ENCODE data around the gene CAMK1D. TPM values are rescaled to one million over a fixed set of nuclear protein-coding genes. Genes with fewer than 3 reads are reported as not detected.

CAMK1D gene
- total RNA-seq, 1 donor from 2014 or later = 14.0 TPM

DNA sequence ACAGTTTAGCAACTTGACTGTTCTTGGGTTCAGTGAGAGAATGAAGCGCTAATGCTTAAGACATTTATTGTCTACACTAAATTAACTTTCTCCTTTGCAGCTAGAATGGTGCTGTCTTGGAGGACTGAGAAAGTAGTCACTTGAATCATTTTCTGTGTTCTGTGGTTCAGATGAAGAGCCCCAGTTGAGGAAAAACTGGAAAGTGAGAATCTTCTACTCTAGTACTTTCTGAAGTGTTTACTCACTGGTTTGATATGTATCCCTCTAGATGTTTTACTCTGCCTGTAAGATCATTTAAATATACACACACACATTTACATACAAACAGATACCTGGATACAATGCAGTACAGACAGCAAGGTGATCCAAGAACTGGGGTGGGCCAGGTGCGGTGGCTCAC, 308.1 kb downstream of the CAMK1D start:
- no peak for DNase-seq

DNA sequence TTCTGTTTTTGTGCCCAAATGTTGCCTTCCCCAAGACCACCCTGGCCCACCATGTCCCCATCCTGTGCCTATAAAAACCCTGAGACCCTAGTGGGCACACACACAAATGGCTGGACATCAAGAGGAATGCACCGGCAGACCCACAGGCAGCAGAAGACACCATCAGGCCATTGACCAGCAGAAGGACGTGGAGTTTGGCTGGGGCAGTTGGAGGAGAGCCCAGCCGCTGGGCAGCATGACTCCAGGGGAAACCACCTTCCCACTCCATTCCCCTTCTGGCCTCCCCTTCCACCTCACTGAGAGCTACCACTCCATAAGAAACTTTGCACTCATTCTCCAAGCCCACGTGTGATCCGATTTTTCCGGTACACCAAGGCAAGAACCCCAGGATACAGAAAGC, 309.2 kb downstream of the CAMK1D start:
- no peak for DNase-seq

DNA sequence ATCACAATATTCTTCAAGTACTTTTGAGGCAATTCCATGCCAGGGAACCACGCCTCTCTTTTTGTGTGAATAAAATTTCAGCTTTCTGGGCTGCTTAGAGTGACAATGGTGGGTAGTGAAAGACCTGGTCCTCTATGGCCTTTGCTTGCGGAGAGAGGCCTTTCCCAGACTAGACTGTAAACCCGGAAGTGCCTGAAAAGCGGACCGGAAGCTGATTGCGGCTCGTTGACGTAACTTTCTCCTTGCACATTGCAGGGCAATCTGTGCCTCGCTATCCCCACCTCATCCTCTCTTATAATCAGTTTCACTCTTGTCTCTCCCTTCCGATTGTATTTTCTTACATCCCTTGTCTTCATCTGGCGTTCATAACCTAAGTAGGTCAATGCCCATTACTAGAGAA, 310.4 kb downstream of the CAMK1D start:
- DNase-seq = no peak

DNA sequence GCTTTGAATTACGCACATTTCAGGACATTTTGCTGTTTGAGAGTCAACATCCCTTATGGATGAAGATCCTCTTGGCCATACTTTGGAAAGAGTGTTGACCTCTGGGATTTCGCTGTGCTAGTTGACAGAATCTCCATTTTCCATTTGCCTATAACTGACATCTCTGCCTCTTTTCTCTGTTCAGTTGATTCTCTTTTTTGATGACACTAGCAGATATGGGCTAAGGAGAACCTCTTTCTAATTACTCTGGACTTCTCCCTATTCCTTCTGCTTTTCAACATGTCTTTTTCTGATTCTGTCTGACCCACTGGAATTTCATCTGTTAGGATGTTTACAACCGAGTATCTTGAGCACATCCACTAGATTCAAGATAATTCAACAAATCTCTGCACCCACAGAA, 311.5 kb downstream of the CAMK1D start:
- no peak for DNase-seq

DNA sequence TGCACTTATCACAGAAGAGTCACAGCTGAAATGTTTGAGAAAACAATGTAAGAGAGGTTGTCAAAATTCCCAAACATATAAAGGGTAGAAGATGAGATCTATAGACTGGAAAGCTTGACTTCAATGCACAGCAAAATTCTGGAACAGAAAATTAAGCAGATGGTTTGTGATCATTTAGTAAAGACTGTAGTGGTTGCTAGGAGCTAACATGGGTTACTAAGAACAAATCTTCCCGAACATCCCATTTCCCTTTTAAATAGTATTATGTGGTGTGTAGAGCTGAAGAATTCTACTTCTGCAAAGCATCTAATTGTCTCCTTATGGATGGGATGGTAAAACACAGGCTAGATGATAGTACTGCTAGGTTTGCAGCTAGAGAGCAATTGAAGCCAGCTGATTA, 312.3 kb downstream of the CAMK1D start:
- DNase-seq = peak; percentile 60

DNA sequence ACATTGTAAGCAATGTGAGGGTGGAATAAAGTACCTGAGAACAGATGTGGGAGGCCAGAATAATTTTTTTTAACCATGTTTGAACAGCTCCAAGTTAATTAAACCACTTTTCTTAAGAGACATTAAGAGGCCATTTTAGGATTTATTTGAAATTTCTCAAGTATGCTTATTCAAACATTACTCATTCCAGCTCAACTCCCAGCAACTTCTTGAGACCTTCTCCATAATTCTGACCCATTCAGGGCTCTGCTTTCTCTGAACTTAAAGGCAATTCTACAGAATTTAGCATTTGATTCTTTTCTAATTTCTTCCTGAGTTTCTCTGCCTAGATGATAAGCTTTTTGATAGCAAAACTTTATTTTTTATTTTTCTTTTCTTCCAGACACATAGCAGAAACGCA, 314.5 kb downstream of the CAMK1D start:
- DNase-seq = no peak

DNA sequence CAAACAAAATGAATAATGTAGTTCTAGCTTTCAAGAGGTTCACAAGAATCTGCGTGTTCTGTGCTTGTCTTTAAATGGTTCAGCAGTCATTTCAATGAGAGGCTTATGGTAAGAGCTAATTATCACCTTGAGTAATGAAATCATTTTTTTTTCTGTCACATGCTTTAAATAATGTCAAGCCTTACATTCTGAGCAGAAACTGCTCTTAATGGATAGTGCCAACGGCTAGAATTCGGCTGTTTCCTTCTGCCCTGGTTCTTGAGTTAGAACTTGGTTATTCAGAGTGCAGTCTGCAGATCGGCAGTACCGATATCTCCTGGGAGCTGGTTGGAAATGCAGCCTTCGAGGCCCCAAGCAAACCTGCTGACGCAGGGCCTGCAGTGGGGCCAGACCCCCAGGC, 316.2 kb downstream of the CAMK1D start:
- no peak for DNase-seq

DNA sequence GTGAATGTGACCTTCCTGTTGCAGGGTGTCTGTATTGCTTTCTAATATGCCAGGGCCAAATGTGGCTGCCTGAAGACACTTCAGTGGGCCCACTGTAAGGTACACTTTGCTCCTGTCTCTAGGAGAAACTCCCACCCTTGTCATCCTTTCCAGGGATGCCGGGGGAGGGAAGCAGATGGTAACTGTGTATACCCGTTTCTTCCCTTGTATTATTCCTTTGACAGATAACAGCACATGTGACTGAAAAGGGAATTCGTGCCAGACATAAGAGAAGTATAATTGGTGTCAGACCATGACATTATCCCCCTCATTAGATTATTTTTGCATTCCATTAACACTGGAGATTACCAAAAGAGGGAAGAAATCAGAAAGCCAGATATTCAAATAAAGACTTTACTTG, 317.7 kb downstream of the CAMK1D start:
- DNase-seq = no peak

DNA sequence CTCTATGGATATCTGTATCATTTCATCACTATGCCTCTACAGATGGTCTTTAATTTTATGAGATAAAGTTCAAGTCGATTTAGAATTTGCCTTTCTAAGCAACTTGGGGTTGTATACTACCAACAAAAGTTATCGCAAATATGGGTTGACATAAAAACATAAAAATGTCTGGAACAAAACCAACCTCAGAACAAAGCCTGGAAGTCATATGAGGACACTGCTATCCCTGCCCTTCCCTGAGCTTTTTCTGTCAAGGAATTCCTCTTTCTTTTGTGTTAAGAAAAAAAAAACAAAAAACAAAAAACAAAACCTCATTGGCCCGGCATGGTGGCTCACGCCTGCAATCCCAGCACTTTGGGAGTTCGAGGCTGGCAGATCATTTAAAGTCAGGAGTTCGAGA, 319.3 kb downstream of the CAMK1D start:
- DNase-seq = no peak

DNA sequence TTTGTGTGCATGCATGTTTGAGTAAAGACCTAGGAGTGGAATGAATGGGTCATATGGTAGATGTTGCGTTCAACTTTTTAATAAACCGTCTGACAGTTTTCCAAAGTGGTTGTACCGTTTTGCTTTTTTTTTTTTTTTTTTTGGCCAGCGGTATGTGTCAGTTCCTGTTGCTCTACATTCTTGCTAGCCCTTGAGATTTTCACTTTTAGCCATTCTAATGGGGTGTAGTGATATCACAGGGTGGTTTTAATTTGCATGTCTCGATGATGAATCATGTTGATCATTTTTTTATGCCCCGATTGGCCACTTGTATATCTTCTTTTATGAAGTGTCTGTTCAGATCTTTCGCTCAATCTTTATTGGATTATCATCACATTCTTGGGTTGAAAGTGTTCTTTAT, 320.7 kb downstream of the CAMK1D start:
- DNase-seq = no peak

DNA sequence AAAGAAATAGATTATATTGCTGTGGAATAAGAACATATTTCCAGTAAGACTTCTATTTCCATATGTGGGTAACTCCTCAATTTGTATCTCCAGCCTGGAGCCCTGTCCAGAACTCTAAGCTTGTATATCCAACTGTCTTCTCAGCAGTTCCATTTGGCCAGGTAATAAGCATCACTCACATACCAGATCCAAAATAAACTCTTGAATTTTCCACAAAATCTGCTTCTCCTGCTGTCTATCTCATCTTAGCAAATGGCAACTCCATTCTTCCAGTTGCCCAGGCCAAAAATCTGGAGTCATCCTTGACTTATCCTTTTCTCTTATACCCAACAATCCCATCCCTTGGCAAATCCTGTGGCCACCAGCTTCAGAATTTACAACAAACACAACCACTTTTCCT, 325.8 kb downstream of the CAMK1D start:
- no peak for DNase-seq

DNA sequence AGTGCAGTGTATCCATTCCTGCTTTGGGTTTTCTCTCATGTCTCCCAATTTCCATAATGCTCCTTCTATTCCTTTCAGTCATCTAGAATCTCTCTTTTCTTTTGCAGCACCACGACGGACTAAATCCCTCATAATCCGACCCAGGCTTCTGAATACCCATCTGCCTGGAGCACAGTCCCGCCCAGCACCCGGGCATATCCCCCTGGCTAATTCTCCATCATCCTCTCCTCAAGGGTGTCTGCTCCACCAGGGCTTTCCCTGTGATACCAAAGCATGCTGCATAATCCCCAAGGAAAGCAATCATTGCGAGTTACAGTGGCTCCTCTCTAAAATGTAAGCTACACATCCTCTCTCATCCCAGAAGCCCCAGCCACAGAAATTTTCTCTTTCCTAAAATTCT, 330.3 kb downstream of the CAMK1D start:
- DNase-seq = no peak

DNA sequence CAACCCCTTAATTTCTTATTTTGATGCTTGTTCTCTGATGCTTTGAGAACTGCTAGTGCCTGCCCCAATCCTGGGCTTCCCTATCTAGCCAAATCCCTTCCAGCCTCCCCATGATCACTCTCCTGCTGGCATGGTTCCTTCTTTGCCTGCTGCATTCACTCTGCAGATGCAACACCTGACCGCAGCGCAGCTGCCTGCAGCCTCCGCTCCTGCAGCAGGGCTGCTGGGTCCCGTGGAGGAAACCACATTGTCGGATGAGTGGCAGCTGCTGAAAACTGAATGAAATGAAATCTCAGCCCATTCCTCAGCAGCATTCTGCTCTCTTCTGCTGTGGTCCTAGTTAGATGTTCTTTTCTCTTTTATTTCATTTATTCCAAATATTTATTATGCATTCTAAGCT, 331.9 kb downstream of the CAMK1D start:
- no peak for DNase-seq

DNA sequence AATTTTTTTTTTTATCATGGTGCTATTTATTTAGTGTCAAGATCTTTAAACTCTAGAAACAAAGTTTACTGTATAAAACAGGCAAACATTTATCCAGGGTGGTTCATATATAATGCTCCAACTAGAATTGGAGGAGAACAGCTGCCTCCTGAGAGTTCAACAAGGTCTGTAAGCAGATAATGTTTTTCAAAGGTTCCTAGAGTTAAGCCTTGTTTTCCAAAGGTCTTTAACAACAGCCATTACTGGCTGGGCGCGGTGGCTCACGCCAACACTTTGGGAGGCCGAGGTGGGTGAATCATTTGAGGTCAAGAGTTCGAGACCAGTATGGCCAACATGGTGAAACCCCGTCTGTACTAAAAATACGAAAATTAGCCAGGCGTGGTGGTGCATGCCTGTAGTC, 335.4 kb downstream of the CAMK1D start:
- no peak for DNase-seq

DNA sequence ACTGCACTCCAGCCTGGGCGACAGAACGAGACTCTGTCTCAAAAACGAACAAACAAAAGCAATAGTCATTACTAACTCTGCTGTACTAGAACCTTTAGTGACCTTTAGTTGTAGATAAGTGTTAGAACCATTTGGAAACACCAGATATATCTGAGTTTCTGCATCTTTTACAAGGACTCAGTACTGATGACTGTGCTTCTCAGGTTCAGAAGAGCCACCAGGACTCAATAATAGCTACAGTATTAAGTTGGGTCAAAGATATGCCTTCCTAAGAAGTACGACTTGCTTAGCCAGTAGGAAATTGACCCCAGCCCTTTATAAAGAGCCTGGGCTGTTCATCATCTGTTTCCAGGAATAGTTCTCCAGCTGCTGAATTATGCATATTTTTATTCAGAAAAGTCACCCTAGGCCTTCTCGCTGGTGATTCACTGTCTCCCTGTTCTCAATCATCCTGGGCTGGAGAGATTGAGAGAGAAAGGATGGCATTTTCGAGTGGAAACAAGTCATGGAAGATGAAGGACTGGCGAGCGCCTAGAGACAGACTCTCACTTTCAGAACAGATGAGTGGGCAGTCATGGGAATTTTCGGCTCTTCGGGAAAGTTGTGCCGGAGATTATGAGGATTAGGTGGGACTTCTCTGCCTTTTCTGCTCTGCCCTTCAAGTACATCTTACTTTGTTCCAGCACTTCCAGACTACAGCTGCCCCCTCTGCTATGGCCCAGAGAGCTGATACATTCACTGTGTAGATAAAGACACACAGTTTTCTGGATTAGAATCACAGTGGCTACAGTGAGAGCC, 336.1 kb downstream of the CAMK1D start:
- DNase-seq = no peak

DNA sequence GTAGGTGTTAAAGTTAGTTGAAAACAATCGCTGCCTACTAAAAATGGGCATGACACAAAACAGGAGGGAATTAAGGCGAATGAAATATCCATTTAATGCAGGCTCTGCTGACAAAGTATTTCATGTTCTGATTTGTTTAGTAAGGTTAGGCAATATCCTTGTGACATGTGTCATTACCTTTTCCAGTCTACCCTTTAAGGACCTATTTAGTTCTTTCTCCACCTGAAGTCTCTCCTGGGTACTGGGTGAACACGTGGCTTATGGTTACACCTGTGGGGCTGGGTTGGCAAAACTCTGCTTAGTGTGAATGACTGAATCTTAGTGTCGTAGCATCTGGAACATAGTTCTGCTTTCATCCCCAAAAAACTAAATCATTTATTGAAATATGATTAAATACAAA, 338.6 kb downstream of the CAMK1D start:
- DNase-seq = no peak

DNA sequence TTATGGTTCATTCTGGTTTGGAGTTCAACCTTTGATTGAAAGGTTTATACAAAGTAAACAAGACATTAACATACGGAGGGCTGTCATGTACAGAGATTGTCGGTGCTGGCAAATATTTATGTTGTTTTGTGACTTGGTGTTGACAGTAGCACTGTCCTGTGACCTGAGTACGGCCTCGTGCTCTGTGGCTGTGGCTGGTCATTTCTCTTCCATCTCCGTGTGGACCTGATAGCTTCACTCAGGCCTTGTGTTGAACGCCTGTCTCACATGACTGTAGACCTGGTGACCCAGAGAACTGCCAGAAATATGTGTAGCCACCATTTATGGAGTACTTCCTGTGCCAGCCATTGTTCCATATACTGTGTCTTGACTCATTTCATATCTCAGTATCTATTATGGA, 340.5 kb downstream of the CAMK1D start:
- no peak for DNase-seq

DNA sequence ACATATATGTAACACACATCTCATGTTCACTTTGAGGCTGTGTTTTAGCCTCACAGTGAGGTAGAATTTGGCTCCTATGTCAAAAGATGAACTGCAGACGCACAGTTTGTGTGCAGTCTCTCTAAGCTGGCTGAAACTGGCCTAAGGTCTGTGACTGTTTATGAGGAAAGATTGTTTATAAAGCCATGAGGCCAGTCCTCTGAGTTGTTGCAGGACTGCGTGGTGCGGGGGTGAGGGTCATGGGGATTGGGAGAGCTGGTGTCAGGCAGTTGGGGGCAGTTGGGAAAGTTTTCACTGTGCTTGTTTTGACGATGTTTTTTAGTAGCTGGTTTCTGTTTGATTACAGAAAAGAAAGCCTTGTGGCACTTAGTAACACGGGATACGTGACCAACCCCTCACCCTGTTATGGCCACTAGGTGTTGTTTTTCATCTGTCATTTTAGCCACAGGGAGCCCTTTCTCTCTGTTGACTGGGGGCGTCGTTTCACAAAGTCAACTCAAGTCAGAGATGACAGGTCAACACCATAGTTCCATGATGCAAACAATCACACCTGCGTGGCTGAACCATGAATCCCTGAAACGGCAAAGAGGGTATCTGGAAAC, 341.3 kb downstream of the CAMK1D start:
- DNase-seq = no peak

DNA sequence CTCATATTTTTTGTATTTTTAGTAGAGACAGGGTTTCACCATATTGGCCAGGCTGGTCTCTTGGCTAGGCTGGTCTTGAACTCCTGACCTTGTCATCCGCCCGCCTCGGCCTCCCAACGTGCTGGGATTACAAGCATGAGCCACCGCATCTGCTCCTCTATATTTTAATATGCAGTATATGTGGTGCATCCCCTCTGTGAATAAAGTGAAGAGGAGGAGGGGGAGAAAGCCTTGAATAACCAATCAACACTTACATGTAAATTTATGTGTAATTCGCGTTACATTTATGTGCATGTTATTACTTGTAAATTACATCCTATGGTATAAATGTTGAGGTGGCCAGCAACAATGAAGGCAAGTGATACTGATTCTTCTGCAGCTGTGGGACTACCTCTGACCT, 342.2 kb downstream of the CAMK1D start:
- DNase-seq = no peak

DNA sequence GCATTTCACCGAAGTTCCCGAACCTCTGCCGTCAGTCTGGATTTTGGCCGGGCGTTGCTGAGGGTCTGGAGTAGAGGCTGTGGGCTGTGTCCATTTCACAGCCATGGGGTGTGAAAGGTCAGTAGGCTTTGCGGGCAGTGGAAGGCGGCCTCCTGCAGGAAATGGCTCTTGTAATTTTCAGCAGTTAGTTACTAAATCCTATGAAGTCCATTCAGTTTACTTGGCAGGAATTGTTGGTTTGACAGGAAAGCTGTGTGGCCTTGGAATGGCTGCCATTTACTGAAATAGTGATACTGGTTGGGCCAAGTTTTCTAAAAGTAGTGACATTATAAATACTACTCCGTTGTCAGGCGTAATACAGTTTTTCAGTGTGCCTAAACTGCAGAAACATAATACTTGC, 348.4 kb downstream of the CAMK1D start:
- DNase-seq = no peak

DNA sequence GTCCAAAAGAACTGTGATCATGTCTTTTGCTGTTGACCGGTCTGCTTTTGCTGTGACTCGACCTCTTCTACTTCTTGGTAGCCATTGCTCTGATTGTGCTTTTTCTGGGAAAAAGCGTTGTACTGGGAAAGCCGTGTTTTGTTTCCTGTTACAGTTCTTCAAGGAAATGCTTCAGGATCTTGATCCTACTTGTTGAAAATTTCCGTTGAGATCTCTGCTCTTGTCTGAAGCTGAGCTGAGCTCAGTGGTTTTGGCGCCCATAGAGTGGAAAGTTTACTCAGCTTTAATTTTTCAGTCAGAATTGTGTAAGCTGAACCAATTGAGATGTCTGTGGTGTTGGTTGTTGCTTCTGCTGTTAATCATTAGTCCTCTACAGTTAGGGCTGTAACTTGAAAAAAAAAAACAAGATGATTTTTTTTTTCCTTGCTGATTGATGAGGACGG, 349.9 kb downstream of the CAMK1D start:
- peak; percentile 66 for DNase-seq

DNA sequence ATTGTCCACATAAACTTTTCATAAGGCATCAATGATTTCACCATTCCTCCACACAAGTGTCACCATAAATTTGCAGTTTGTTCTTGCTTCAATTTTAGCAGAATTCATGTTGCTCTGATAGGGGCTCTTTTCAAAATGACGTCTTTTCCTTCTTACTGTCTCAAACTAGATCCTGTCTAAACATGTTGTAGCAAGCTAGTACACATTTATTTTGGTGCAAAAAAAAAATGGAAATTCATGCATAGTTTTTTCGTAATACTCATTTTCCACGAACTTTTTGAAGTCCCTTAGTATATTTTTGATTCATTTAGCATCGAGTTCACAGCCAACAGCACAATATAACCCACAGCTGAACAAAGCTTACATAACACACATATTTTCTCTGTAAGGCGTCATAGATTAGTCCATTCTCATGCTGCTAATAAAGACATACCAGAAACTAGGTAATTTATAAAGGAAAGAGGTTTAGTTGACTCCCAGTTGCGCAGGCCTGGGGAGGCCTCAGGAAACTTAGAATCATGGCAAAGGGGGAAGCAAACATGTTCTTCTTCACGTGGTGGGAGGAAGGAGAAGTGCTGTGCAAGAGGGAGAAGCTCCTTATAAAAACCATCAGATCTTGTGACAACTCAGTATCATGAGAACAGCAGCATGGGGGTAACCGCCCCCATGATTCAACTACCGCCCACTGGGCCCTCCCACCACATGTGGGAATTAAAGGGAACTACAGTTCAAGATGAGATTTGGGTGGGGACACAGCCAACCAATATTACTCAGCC, 350.6 kb downstream of the CAMK1D start:
- DNase-seq = peak; percentile 31

DNA sequence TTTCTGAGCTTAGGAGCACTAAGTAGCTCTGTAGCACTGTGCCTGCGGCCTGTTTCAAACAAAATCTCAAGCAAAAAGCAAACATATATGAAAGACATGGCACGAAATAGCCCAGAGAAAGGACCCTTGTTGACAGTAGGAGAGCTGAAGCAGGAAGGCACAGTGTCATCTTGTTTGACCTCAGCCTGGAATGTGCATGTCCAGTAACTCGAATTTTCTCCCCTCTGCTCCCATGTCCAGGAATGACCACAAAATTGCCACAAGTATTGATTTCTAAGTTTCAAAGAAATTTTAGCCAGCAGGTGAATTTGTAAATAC, 351.2 kb downstream of the CAMK1D start:
- no peak for DNase-seq

DNA sequence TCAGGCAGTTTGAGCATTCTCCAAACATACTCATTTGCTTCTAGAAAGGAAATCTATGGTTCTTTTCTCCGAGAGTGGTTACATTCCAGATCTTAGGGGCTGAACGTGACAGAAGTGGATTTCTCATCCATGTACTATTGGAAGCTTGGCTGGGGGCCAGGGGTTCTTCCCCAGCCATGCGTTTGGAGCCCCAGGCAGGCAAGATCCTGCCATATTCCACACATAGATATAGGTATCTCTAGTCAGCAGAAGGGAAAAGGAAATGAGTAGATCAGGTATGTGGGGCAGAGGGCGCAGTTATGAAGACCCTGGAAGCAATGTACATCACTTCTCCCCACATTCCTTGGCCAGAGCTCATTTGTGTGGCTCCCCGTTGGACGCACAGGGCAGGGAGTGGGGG, 352.3 kb downstream of the CAMK1D start:
- DNase-seq = peak; percentile 26
